Muscle of leg (tissue), 11 donors: ENCODE measurements around the gene C16orf87. TPM values are rescaled to one million over a fixed set of nuclear protein-coding genes. Genes with fewer than 3 reads are reported as not detected.
"Not testable (repeated sequence)": the region's sequence is repeated elsewhere in the genome, so short reads cannot be mapped to it uniquely, and the experiment has no call there.

Experiments
- DNase-seq: peaks from one replicate; pipeline ENCODE4 v3.0.0; 2013
- H3K27ac ChIP-seq: one replicate; pipeline ENCODE4 v1.5.1; 2013; ENCODE audit warnings: mild to moderate bottlenecking, low read length, control low read depth
- H3K27me3 ChIP-seq: one replicate; pipeline ENCODE4 v1.6.1; 2013; ENCODE audit warnings: low read length; ENCODE audit not compliant: control insufficient read depth, insufficient read depth
- H3K36me3 ChIP-seq: one replicate; pipeline ENCODE4 v1.6.1; 2013; ENCODE audit warnings: low read length; ENCODE audit not compliant: control insufficient read depth, insufficient read depth
- H3K4me1 ChIP-seq: one replicate; pipeline ENCODE4 v1.6.1; 2013; ENCODE audit warnings: low read length; ENCODE audit not compliant: control insufficient read depth, insufficient read depth
- H3K4me3 ChIP-seq: one replicate; pipeline ENCODE4 v1.5.1; 2013; ENCODE audit warnings: low read length, control low read depth
- H3K9me3 ChIP-seq: replicated peaks from 2 replicates; pipeline ENCODE4 v1.6.1; 2013; ENCODE audit warnings: low read depth, low read length; ENCODE audit not compliant: control insufficient read depth
- WGBS: methylation state at CpG from one replicate; pipeline ENCODE4 v1.1.5; 2013; ENCODE audit warnings: missing lambda C conversion rate; ENCODE audit not compliant: insufficient coverage; 5-methylcytosine and 5-hydroxymethylcytosine counted together
- polyA plus RNA-seq, 8 donors: library from polyadenylated mRNA; unstranded; fragments of 120-200 nt; gene quantifications; one replicate each; pipeline versions ENCODE4 v1.2.1 to v1.2.3, GENCODE V29; 2013; ENCODE audit warnings: inconsistent platforms in 1 of 8, low replicate concordance in 1 of 8; ENCODE audit not compliant: insufficient read length in 8 of 8, insufficient read depth in 1 of 8
- total RNA-seq: library from RNA; stranded (reverse); fragments of 120-200 nt; gene quantifications from one replicate; pipeline ENCODE4 v1.2.4, GENCODE V29; 2013

The C16orf87 gene
- total and polyA plus RNA-seq, 9 donors = 19.3 to 25.4 (median 22.6) TPM

DNA sequence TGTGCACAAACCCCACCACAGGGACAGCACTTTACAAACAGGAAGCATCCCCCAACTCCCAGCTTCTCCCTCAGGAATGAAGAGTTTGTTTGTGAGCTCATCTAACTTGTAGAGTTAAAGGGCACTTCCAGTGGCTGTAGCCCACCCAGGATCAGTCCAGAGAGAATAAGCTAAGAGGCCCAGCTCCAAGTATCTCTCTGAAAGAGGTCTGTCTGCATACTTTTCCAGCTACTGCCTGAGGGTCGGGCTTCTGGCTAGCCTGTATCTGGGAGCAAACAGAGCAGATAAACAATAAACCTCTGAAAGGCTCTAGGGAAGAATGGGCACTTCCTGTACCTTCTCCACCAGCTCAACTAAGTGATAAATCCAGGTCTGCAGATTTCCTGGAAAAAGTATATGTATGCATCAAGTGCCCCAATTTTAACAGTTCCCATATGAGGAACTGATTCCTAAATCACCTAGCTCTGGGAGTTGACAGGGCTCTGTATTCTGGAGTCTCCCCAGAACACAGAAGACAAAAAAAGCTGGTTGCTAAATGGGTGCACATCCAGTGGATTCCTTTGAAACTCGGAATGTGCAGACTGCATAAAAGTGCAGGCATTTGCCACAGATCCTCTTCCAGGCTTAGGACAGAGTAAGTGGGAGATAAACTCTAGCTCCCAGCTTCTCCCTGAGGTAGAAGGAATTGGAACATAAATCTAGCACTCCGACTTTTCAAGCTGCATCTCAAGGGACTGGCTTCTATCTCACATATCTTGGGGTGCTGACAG, 45.7 kb downstream of the C16orf87 start:
- H3K4me1 ChIP-seq = peaks cover 3% of the 10 kb centered on the region
- no peaks in the 10 kb centered on the region for H3K27me3 ChIP-seq
- H3K36me3 ChIP-seq = no peaks in the 10 kb centered on the region
- whole genome bisulfite sequencing = 0% methylated on average over 1 of the region's 3 CpGs
- H3K27ac ChIP-seq = no peak overlapping the region
- H3K9me3 ChIP-seq = peaks cover 3% of the 10 kb centered on the region
- no peak for DNase-seq
- H3K4me3 ChIP-seq = no peak overlapping the region

DNA sequence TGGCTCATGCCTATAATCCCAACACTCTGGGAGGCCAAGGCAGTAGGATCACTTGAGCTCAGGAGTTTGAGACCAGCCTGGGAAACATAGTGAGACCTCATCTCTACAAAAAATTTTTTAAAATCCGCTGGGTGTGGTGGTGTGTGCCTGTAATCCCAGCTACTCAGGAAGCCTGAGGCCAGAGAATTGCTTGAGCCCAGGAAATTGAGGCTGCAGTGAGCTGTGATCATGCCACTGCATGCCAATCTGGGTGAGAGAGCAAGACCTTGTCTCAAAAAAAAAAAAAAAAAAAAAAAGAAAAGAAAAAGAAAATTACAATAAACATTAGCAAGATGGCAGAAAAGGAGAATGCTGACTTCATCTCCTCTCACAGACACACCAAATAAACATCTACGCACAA, 46.4 kb downstream of the C16orf87 start:
- H3K4me1 ChIP-seq, H3K36me3 ChIP-seq, H3K27me3 ChIP-seq, H3K27ac ChIP-seq, H3K9me3 ChIP-seq, H3K4me3 ChIP-seq, DNase-seq: not testable (repeated sequence)
- no CpG with 5 or more reads among the region's 2 CpGs for WGBS

GRCh38 chr16:46783800-46784199, 47.2 kb downstream of the C16orf87 start:
- H3K36me3 ChIP-seq = no peaks in the 10 kb centered on the region
- no peaks in the 10 kb centered on the region for H3K27me3 ChIP-seq
- H3K4me1 ChIP-seq = no peaks in the 10 kb centered on the region
- H3K4me3 ChIP-seq = no peak overlapping the region
- DNase-seq = no peak
- H3K27ac ChIP-seq = no peak overlapping the region
- peaks cover 3% of the 10 kb centered on the region for H3K9me3 ChIP-seq
- 85% methylated on average over 4 of the region's 4 CpGs for WGBS

DNA sequence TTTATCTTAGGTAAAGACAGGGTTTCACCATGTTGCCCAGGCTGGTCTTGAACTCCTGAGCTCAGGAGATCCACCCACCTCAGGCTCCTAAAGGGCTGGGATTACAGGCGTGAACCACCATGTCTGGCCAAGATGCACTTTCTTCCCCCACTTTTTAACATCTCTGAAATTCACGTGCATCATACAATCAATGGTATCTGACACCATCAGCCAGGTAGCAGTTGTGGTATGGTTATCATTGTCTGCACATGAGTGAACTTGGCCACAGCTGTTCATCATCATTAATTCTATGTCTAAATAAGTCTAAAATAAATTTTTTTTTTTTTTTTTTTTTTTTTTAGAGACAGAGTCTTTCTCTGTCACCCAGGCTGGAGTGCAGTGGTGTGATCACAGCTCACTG, 48.7 kb downstream of the C16orf87 start:
- no peaks in the 10 kb centered on the region for H3K36me3 ChIP-seq

DNA sequence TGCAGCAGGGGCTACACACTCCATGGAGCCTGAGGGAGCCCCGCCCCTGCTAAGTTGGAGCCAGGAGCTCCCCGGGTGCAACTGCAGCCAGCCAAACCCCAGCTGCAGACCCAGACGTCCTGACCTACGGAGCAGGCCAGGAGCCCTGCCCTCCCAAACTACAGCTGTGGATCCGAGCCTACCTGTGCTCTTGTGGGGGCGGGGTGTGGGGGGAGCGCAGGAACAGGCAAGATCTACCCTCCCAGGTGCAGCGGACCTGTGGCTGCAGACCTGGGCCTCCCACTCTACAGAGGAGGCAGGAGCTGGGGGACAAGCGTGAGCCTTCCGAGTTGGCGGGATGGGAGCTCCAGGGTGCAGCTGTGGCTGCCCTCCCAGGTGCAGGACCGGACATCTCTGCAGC, 53.2 kb downstream of the C16orf87 start:
- H3K27me3 ChIP-seq = no peaks in the 10 kb centered on the region
- no peaks in the 10 kb centered on the region for H3K9me3 ChIP-seq
- WGBS = 82% methylated on average over 10 of the region's 12 CpGs
- DNase-seq = no peak
- no peaks in the 10 kb centered on the region for H3K36me3 ChIP-seq
- no peak overlapping the region for H3K27ac ChIP-seq
- no peak overlapping the region for H3K4me3 ChIP-seq
- H3K4me1 ChIP-seq = no peaks in the 10 kb centered on the region

More for the DNA sequence above, 48.7 kb downstream of the C16orf87 start:
- Histone ChIP-seq H3K27ac (no peak overlapping the region), H3K4me1 (no peaks in the 10 kb centered on the region), H3K4me3 (no peak overlapping the region), H3K9me3 (peaks cover 3% of the 10 kb centered on the region), H3K27me3 (no peaks in the 10 kb centered on the region)
- DNase-seq = no peak
- WGBS = no CpG with 5 or more reads among the region's 2 CpGs

DNA sequence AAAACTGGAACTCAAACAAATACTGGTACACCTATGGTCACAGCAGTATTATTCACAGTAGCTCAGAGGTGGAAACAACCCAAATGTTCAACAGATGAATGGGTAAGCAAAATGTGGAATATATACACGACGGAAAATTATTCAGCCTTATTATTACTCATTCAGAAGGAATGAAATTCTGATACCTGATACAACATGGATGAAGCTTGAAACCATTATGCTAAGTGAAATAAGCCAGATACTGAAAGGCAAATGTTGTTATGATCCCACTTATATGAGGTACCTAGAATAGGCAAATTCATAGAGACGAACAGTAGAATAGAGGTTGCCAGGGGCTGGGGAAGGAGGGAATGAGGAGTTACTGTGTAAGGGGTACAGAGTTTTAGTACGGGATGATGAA, 55.8 kb downstream of the C16orf87 start:
- Histone ChIP-seq H3K27me3 (no peaks in the 10 kb centered on the region), H3K27ac (no peak overlapping the region), H3K36me3 (no peaks in the 10 kb centered on the region), H3K9me3 (no peaks in the 10 kb centered on the region), H3K4me3 (no peak overlapping the region), H3K4me1 (no peaks in the 10 kb centered on the region)
- 55% methylated on average over 2 of the region's 4 CpGs for WGBS
- DNase-seq = no peak

- no peak for DNase-seq
- no peak overlapping the region for H3K27ac ChIP-seq
- H3K9me3 ChIP-seq = no peaks in the 10 kb centered on the region
- H3K36me3 ChIP-seq = no peaks in the 10 kb centered on the region
- no peak overlapping the region for H3K4me3 ChIP-seq
- no peaks in the 10 kb centered on the region for H3K4me1 ChIP-seq
- no peaks in the 10 kb centered on the region for H3K27me3 ChIP-seq
- no CpG with 5 or more reads among the region's 3 CpGs for WGBS
Measured at GRCh38 chr16:46774743-46775177, 56.2 kb downstream of the C16orf87 start.

- Histone ChIP-seq H3K4me3 (no peak overlapping the region), H3K4me1 (no peaks in the 10 kb centered on the region), H3K27ac (no peak overlapping the region), H3K9me3 (no peaks in the 10 kb centered on the region), H3K27me3 (no peaks in the 10 kb centered on the region), H3K36me3 (no peaks in the 10 kb centered on the region)
- no peak for DNase-seq
- WGBS = no CpG with 5 or more reads among the region's 4 CpGs
Measured at GRCh38 chr16:46772463-46772862, 58.5 kb downstream of the C16orf87 start.

- 87% methylated on average over 3 of the region's 8 CpGs for WGBS
Measured at GRCh38 chr16:46768809-46769208, 62.2 kb downstream of the C16orf87 start.

GRCh38 chr16:46765050-46765449, 65.9 kb downstream of the C16orf87 start:
- no peaks in the 10 kb centered on the region for H3K27me3 ChIP-seq
- no peak overlapping the region for H3K27ac ChIP-seq
- no peaks in the 10 kb centered on the region for H3K36me3 ChIP-seq
- no peak for DNase-seq
- H3K9me3 ChIP-seq = no peaks in the 10 kb centered on the region
- peaks cover 5% of the 10 kb centered on the region for H3K4me1 ChIP-seq
- WGBS = 75% methylated on average over 7 of the region's 7 CpGs
- H3K4me3 ChIP-seq = no peak overlapping the region

More at GRCh38 chr16:46768809-46769208, 62.2 kb downstream of the C16orf87 start:
- Histone ChIP-seq H3K36me3 (no peaks in the 10 kb centered on the region), H3K27me3 (no peaks in the 10 kb centered on the region), H3K4me1 (no peaks in the 10 kb centered on the region), H3K9me3 (no peaks in the 10 kb centered on the region), H3K27ac (no peak overlapping the region), H3K4me3 (no peak overlapping the region)
- DNase-seq = peak; percentile 42
